ENCODE results near the gene WDR70.
"Not testable (repeated sequence)": the region's sequence is repeated elsewhere in the genome, so short reads cannot be mapped to it uniquely, and the experiment has no call there.

DNA sequence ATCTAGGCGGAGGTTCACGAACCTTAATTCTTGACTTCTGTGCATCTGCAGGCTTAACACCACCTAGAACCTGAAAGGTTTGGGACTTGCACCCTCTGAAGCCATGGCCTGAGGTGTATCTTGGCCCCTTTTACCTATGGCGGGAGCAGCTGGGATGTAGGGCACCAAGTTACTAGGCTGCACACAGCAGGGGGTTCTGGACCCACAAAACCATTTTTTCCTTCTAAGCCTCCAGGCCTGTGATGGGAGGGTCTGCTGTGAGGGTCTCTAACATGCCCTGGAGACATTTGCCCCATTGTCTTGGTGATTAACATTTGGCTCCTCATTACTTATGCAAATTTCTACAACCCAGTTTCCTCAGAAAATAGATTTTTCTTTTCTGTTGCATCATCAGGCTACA lies 102.3 kb downstream of the WDR70 start:
- TF ChIP-seq, protein P1, sequence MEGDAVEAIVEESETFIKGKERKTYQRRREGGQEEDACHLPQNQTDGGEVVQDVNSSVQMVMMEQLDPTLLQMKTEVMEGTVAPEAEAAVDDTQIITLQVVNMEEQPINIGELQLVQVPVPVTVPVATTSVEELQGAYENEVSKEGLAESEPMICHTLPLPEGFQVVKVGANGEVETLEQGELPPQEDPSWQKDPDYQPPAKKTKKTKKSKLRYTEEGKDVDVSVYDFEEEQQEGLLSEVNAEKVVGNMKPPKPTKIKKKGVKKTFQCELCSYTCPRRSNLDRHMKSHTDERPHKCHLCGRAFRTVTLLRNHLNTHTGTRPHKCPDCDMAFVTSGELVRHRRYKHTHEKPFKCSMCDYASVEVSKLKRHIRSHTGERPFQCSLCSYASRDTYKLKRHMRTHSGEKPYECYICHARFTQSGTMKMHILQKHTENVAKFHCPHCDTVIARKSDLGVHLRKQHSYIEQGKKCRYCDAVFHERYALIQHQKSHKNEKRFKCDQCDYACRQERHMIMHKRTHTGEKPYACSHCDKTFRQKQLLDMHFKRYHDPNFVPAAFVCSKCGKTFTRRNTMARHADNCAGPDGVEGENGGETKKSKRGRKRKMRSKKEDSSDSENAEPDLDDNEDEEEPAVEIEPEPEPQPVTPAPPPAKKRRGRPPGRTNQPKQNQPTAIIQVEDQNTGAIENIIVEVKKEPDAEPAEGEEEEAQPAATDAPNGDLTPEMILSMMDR (IDR thresholded peaks at IDR 0.05): not testable (repeated sequence)
- not testable (repeated sequence) for TF ChIP-seq POLR2A (IDR thresholded peaks at IDR 0.05)
